Lung (tissue), 12 donors: ENCODE data around the gene HMHB1. TPM values are rescaled to one million over a fixed set of nuclear protein-coding genes. Genes with fewer than 3 reads are reported as not detected.
A peak's percentile ranks its signal among the peaks of the same experiment; 100 is the strongest.

ENCODE experiments used
- ATAC-seq: fragments of 200-7000 bp; cut with Tn5 transposase; one replicate; pipeline ENCODE4 v1.9.1; 2020; ENCODE audit warnings: moderate number of reproducible peaks; ENCODE audit not compliant: insufficient read depth, low FRiP score
- DNase-seq, 3 donors: peaks; one replicate each; pipeline ENCODE4 v3.0.0-alpha.2; 2013 to 2017
- H3K27ac ChIP-seq, 2 donors: one replicate each; pipeline ENCODE4 v1.5.1; 2013; ENCODE audit warnings: mild to moderate bottlenecking in 2 of 2, moderate library complexity in 2 of 2, control low read depth in 1 of 2, inconsistent platforms in 1 of 2, low read depth in 1 of 2, low read length in 1 of 2
- H3K27me3 ChIP-seq, 3 donors: one replicate each; pipeline ENCODE4 v1.5.1; 2013; ENCODE audit warnings: low read length in 2 of 3; ENCODE audit not compliant: control insufficient read depth in 3 of 3, insufficient read depth in 3 of 3
- H3K36me3 ChIP-seq, 4 donors: one replicate each; pipeline ENCODE4 v1.5.1; 2013; ENCODE audit warnings: low read length in 4 of 4, mild to moderate bottlenecking in 1 of 4, moderate library complexity in 1 of 4; ENCODE audit not compliant: control insufficient read depth in 4 of 4, insufficient read depth in 4 of 4
- H3K4me1 ChIP-seq, 5 donors: one replicate each; pipeline ENCODE4 v1.5.1; 2013; ENCODE audit warnings: low read length in 5 of 5, mild to moderate bottlenecking in 2 of 5, moderate library complexity in 1 of 5; ENCODE audit not compliant: control insufficient read depth in 5 of 5, insufficient read depth in 5 of 5
- H3K4me3 ChIP-seq: one replicate; pipeline ENCODE4 v1.5.1; 2013; ENCODE audit warnings: mild to moderate bottlenecking, control low read depth, moderate library complexity
- H3K9ac ChIP-seq, 2 donors: one replicate each; pipeline ENCODE4 v1.5.1; 2013; ENCODE audit warnings: low read length in 2 of 2, control low read depth in 1 of 2; ENCODE audit not compliant: insufficient read depth in 1 of 2
- H3K9me3 ChIP-seq, 4 donors: one replicate each; pipeline ENCODE4 v1.5.1; 2013; ENCODE audit warnings: low read length in 3 of 4, mild to moderate bottlenecking in 1 of 4, moderate library complexity in 1 of 4; ENCODE audit not compliant: control insufficient read depth in 4 of 4, insufficient read depth in 3 of 4
- CTCF ChIP-seq: IDR thresholded peaks from 2 replicates; pipeline ENCODE4 v1.5.1; 2012; ENCODE audit warnings: mild to moderate bottlenecking; ENCODE audit errors: control extremely low read depth, extremely low read depth
- WGBS, 2 donors: extraction: QIAGEN DNeasy Blood & Tissue Kit; methylation state at CpG; one replicate each; pipeline ENCODE4 v1.1.7; 2013; 5-methylcytosine and 5-hydroxymethylcytosine counted together
- polyA plus RNA-seq, 2 donors: library from polyadenylated mRNA; stranded (reverse); fragments of 200-250 nt; gene quantifications; one replicate each; pipeline ENCODE4 v1.2.1, GENCODE V29; 2013
- total RNA-seq, 2 donors: library from RNA; depleted of rRNA in 1 of 2; stranded (reverse); fragments of >200 nt in 1 of 2; gene quantifications; one replicate each; pipeline ENCODE4 v1.2.1, GENCODE V29; 2014 to 2021
- donor health status: control.
- donor health status: control.
- donor health status: Bipolar disorder and iron deficiency.
- donor health status: healthy.
- donor health status: DM: yes; HTN: yes; CAD: no.

The HMHB1 gene
- total and polyA plus RNA-seq, 4 donors: not detected

DNA sequence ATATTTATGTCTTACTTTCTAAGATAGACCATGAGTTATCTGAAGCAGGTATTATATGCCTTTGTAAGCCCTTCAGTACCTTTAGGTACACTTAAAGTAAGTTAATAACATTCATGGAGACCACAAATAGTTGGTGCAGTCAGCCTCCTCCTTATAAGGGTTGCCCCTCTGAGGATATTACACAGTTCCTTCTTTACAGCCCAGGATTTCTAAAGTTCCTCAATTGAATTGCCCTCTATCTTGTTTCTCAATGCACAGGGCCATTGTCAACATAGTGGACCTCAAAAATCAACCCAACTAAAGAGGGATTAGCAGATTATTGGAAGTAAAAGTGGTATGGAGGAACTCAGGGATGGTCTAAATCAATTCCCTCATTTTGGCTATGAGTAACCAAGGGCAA lies 50.3 kb downstream of the HMHB1 start:
- no peak overlapping the region for H3K9ac ChIP-seq
- no peak for TF ChIP-seq CTCF
- DNase-seq (no peak), ATAC-seq (no peak)
- no peaks in the 10 kb centered on the region for H3K27me3 ChIP-seq
- H3K9me3 ChIP-seq: no peaks in the 10 kb centered on the region
- H3K4me1 ChIP-seq: peaks cover 0 to 6% (median 0%) of the 10 kb centered on the region in 5 donors
- H3K27ac ChIP-seq: no peak overlapping the region
- H3K4me3 ChIP-seq: no peak overlapping the region
- no peaks in the 10 kb centered on the region for H3K36me3 ChIP-seq

GRCh38 chr5:143865426-143866025 lies 53.6 kb downstream of the HMHB1 start:
- Histone ChIP-seq H3K9ac (no peak overlapping the region), H3K9me3 (no peaks in the 10 kb centered on the region), H3K27ac (no peak overlapping the region), H3K4me1 (peaks cover 0 to 6% (median 0%) of the 10 kb centered on the region in 5 donors), H3K27me3 (no peaks in the 10 kb centered on the region), H3K36me3 (no peaks in the 10 kb centered on the region), H3K4me3 (no peak overlapping the region)
- DNase-seq: peak in 2 of 3 donors; percentile 20 to 32
- no peak for ATAC-seq
- TF ChIP-seq CTCF: no peak
- 72 to 83% methylated on average over 8 of the region's 8 CpGs for WGBS, 2 donors
